ENCODE results near the gene CTXND1. TPM values are rescaled to one million over a fixed set of nuclear protein-coding genes. Genes with fewer than 3 reads are reported as not detected.

The CTXND1 gene
- total RNA-seq, 4 donors from 2014 or later = 0.14 to 0.64 TPM; not detected in 2

DNA sequence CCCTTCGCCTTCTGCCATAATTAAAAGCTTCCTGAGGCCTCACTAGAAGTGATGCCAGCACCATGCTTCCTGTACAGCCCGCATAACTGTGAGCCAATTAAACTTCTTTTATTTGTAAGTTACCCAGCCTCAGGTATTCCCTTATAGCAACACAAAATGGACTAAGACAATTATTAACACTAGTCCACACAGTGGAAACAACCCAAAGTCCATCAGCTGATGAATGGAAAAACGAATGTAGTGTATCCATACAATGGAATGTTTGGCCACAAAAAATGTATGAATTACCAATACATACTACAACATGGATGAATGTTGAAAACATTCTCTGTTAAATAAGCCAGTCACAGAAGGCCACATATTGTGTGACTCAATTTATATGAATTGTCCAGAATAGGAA lies 22.5 kb upstream of the CTXND1 start:
- in situ Hi-C loops (cut with MboI; ENCODE audit: low pct_ligation_motif_present in 1 of 4, low pct_unique_long_range_greater_than_20kb in 1 of 4, low sequenced_read_pairs in 3 of 4) = no loop called here
- intact Hi-C loops (cut with DNase I; ENCODE audit: low total_unique reads) = no loop called here
- H3K27me3 ChIP-seq = no peaks in the 10 kb centered on the region

DNA sequence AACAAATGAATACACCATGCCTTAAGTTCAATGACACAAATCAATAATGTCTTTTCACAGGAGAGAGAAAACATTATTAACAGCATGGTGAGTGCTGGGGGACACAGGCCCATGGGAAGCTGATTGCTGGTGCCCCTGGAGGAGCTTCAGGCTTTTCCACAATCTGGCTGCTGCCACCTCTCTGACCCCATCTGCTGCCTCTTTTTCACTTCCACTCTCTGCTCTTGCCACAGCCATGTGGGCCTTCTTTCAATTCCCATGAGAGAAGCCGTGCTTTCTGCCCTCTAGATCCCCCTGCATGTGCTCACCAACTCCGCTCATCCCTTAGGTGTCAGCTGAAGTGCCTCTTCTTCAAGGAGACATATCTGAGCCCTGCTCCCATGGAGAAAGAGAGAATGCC lies 21.0 kb upstream of the CTXND1 start:
- DNase-seq = no peak

More for the DNA sequence above, 22.5 kb upstream of the CTXND1 start:
- no peak for DNase-seq
- H3K36me3 ChIP-seq = no peaks in the 10 kb centered on the region
- no peaks in the 10 kb centered on the region for H3K4me1 ChIP-seq
- H3K27ac ChIP-seq = no peak overlapping the region
- H3K4me3 ChIP-seq = no peak overlapping the region
- H3K9me3 ChIP-seq = no peaks in the 10 kb centered on the region
- TF ChIP-seq EP300 (IDR thresholded peaks at IDR 0.05; ENCODE audit: low read depth) (no peak), POLR2A (IDR thresholded peaks at IDR 0.05) (no peak), POLR2AphosphoS5 (IDR thresholded peaks at IDR 0.05) (no peak)
- TF ChIP-seq, protein P1, sequence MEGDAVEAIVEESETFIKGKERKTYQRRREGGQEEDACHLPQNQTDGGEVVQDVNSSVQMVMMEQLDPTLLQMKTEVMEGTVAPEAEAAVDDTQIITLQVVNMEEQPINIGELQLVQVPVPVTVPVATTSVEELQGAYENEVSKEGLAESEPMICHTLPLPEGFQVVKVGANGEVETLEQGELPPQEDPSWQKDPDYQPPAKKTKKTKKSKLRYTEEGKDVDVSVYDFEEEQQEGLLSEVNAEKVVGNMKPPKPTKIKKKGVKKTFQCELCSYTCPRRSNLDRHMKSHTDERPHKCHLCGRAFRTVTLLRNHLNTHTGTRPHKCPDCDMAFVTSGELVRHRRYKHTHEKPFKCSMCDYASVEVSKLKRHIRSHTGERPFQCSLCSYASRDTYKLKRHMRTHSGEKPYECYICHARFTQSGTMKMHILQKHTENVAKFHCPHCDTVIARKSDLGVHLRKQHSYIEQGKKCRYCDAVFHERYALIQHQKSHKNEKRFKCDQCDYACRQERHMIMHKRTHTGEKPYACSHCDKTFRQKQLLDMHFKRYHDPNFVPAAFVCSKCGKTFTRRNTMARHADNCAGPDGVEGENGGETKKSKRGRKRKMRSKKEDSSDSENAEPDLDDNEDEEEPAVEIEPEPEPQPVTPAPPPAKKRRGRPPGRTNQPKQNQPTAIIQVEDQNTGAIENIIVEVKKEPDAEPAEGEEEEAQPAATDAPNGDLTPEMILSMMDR (IDR thresholded peaks at IDR 0.05) = no peak
- WGBS, 2 donors (ENCODE audit: low coverage in 1 of 2) = 67 to 80% methylated on average over 1 to 3 of the region's 3 CpGs

GRCh38 chr15:80270472-80270871 lies 18.5 kb upstream of the CTXND1 start:
- WGBS, 2 donors (ENCODE audit: low coverage in 1 of 2) = 75% methylated on average over 1 of the region's 1 CpG; no CpG with 5 or more reads in 1 of the 2 donors
- Histone ChIP-seq H3K9me3 (no peaks in the 10 kb centered on the region), H3K4me1 (no peaks in the 10 kb centered on the region), H3K27ac (no peak overlapping the region), H3K4me3 (no peak overlapping the region), H3K27me3 (peaks cover 6% of the 10 kb centered on the region), H3K36me3 (no peaks in the 10 kb centered on the region)
- in situ Hi-C loops (cut with MboI; ENCODE audit: low pct_ligation_motif_present in 1 of 4, low pct_unique_long_range_greater_than_20kb in 1 of 4, low sequenced_read_pairs in 3 of 4) = no loop called here
- TF ChIP-seq POLR2AphosphoS5 (IDR thresholded peaks at IDR 0.05) = no peak
- TF ChIP-seq, protein P1 (IDR thresholded peaks at IDR 0.05) = no peak
- intact Hi-C loops (cut with DNase I; ENCODE audit: low total_unique reads) = no loop called here
- DNase-seq = no peak

More for the DNA sequence above, 21.0 kb upstream of the CTXND1 start:
- TF ChIP-seq, protein P1 (IDR thresholded peaks at IDR 0.05) = no peak
- TF ChIP-seq EP300 (IDR thresholded peaks at IDR 0.05; ENCODE audit: low read depth) (no peak), POLR2AphosphoS5 (IDR thresholded peaks at IDR 0.05) (no peak), POLR2A (IDR thresholded peaks at IDR 0.05) (no peak)
- Histone ChIP-seq H3K4me1 (no peaks in the 10 kb centered on the region), H3K4me3 (no peak overlapping the region), H3K27me3 (no peaks in the 10 kb centered on the region), H3K36me3 (no peaks in the 10 kb centered on the region), H3K9me3 (no peaks in the 10 kb centered on the region), H3K27ac (no peak overlapping the region)
- intact Hi-C loops (cut with DNase I; ENCODE audit: low total_unique reads) = no loop called here
- in situ Hi-C loops (cut with MboI; ENCODE audit: low pct_ligation_motif_present in 1 of 4, low pct_unique_long_range_greater_than_20kb in 1 of 4, low sequenced_read_pairs in 3 of 4) = no loop called here
- WGBS, 2 donors (ENCODE audit: low coverage in 1 of 2) = 81% methylated on average over 2 of the region's 2 CpGs; no CpG with 5 or more reads in 1 of the 2 donors

- Histone ChIP-seq H3K27ac (no peak overlapping the region), H3K36me3 (no peaks in the 10 kb centered on the region), H3K9me3 (no peaks in the 10 kb centered on the region), H3K4me1 (no peaks in the 10 kb centered on the region), H3K4me3 (no peak overlapping the region), H3K27me3 (peaks cover 6% of the 10 kb centered on the region)
- DNase-seq = no peak
- in situ Hi-C loops (cut with MboI; ENCODE audit: low pct_ligation_motif_present in 1 of 4, low pct_unique_long_range_greater_than_20kb in 1 of 4, low sequenced_read_pairs in 3 of 4) (no loop called here), intact Hi-C loops (cut with DNase I; ENCODE audit: low total_unique reads) (no loop called here)
- TF ChIP-seq, protein P1 (IDR thresholded peaks at IDR 0.05) = no peak
- TF ChIP-seq EP300 (IDR thresholded peaks at IDR 0.05; ENCODE audit: low read depth) (no peak), POLR2AphosphoS5 (IDR thresholded peaks at IDR 0.05) (no peak), POLR2A (IDR thresholded peaks at IDR 0.05) (no peak)
- 70% methylated on average over 7 of the region's 7 CpGs; no CpG with 5 or more reads in 1 of the 2 donors for WGBS, 2 donors (ENCODE audit: low coverage in 1 of 2)
These were observed 16.1 kb upstream of the CTXND1 start for GRCh38 chr15:80268101-80268500.
